A549 (cell line): Measurements from ENCODE around the gene KLK4. TPM values are rescaled to one million over a fixed set of nuclear protein-coding genes. Genes with fewer than 3 reads are reported as not detected.
A peak's percentile ranks its signal among the peaks of the same experiment; 100 is the strongest.

Experiments used
- ATAC-seq, 2 experiments: fragments of 200-7000 bp in 1 of 2; fragments of >200 bp in 1 of 2; cut with Nextera tagmentation in 1 of 2; cut with Tn5 transposase in 1 of 2; 3 replicates each; pipeline versions ENCODE4 v1.8.0 to v1.9.1; 2018 to 2020; ENCODE audit warnings: mild to moderate bottlenecking in 1 of 2, moderate library complexity in 1 of 2
- CTCF ChIA-PET: fragments of 300-600 bp; sonication (Branson Sonifier 250); formaldehyde crosslinking; extraction: SDS; loops from one replicate; lab custom pipeline; 2021; ENCODE audit warnings: antibody characterized with exemption, inconsistent platforms; lab: Yijun Ruan, JAX
- POLR2A ChIA-PET: fragments of 350-600 bp; formaldehyde crosslinking; extraction: SDS; loops from one replicate; lab custom pipeline; 2021; ENCODE audit warnings: antibody characterized with exemption, inconsistent platforms; lab: Yijun Ruan, JAX
- DNase-seq, 2 experiments: peaks; one replicate each; pipeline versions ENCODE4 v3.0.0 to v3.0.0-alpha.2; 2011 to 2016; ENCODE audit warnings: low read depth in 1 of 2, low spot score in 1 of 2
- FAIRE-seq: peaks from 2 replicates; lab custom pipeline; 2011; peaks lifted over from hg19 to GRCh38; lab: Jason Lieb, UNC
- H3K27ac ChIP-seq, 2 experiments: fragments of >200 bp; sonication (Bioruptor Twin); formaldehyde crosslinking; 3 replicates each; pipeline ENCODE4 v1.5.1; 2016 to 2017
- H3K4me1 ChIP-seq: fragments of >200 bp; sonication (Bioruptor Twin); formaldehyde crosslinking; 3 replicates; pipeline ENCODE4 v1.6.1; 2016
- H3K4me2 ChIP-seq: fragments of >200 bp; sonication (Bioruptor Twin); formaldehyde crosslinking; 3 replicates; pipeline ENCODE4 v1.6.1; 2016
- H3K4me3 ChIP-seq: fragments of >200 bp; sonication (Bioruptor Twin); formaldehyde crosslinking; 3 replicates; pipeline ENCODE4 v1.5.1; 2016
- H3K9me3 ChIP-seq: fragments of >200 bp; sonication (Bioruptor Twin); formaldehyde crosslinking; 3 replicates; pipeline ENCODE4 v1.6.1; 2016
- EHMT2 ChIP-seq: fragments of 200-600 bp; sonication (generic); IDR thresholded peaks from 2 replicates; pipeline ENCODE4 v1.6.1; 2016; ENCODE audit warnings: antibody characterized with exemption, low read depth, mild to moderate bottlenecking, moderate library complexity
- ELK1 ChIP-seq: fragments of 150-350 bp; IDR thresholded peaks from 2 replicates; pipeline ENCODE4 v1.6.1; 2014; ENCODE audit warnings: low read depth, mild to moderate bottlenecking, low read length
- EP300 ChIP-seq, 2 experiments: fragments of >200 bp; sonication (Bioruptor Twin); formaldehyde crosslinking; IDR thresholded peaks; 2 replicates in 1 of 2; 3 replicates in 1 of 2; pipeline ENCODE4 v1.6.1; 2016 to 2017
- KDM1A ChIP-seq: fragments of 200-600 bp; sonication (generic); IDR thresholded peaks from 2 replicates; pipeline ENCODE4 v1.6.1; 2016; ENCODE audit warnings: low read depth, mild to moderate bottlenecking
- MAFK ChIP-seq: fragments of 450-650 bp; IDR thresholded peaks from 2 replicates; pipeline ENCODE4 v1.6.1; 2014; ENCODE audit not compliant: partially characterized antibody
- MAZ ChIP-seq: fragments of 150-350 bp; IDR thresholded peaks from 2 replicates; pipeline ENCODE4 v1.6.1; 2014; ENCODE audit warnings: antibody characterized with exemption, low read depth, low read length, borderline replicate concordance
- RAD21 ChIP-seq, 2 experiments: fragments of >200 bp in 1 of 2; sonication (Bioruptor Twin) in 1 of 2; formaldehyde crosslinking in 1 of 2; IDR thresholded peaks in 1 of 2; conservative IDR thresholded peaks in 1 of 2; 2 replicates in 1 of 2; 3 replicates in 1 of 2; pipeline ENCODE4 v1.6.1; 2012 to 2018; ENCODE audit warnings: inconsistent platforms in 1 of 2
- RARB ChIP-seq: fragments of 250-450 bp; sonication (Bioruptor Pico); IDR thresholded peaks from 2 replicates; pipeline ENCODE4 v1.8.0; 2021; ENCODE audit warnings: mild to moderate bottlenecking, moderate library complexity
- RCOR1 ChIP-seq: fragments of 150-350 bp; IDR thresholded peaks from 2 replicates; pipeline ENCODE4 v1.6.1; 2014; ENCODE audit warnings: antibody characterized with exemption, low read length, low read depth
- RFX5 ChIP-seq: fragments of 450-650 bp; IDR thresholded peaks from 2 replicates; pipeline ENCODE4 v1.7.1; 2014; ENCODE audit warnings: antibody characterized with exemption, mild to moderate bottlenecking, moderate library complexity
- RNF2 ChIP-seq: fragments of 200-600 bp; sonication (generic); IDR thresholded peaks from 2 replicates; pipeline ENCODE4 v1.6.1; 2016; ENCODE audit warnings: low read depth, mild to moderate bottlenecking, antibody characterized with exemption, moderate library complexity, borderline replicate concordance
- SMC3 ChIP-seq: fragments of >200 bp; sonication (Bioruptor Twin); formaldehyde crosslinking; IDR thresholded peaks from 3 replicates; pipeline ENCODE4 v1.6.1; 2018; ENCODE audit warnings: inconsistent platforms
- SREBF2 ChIP-seq: fragments of 450-650 bp; IDR thresholded peaks from 2 replicates; pipeline ENCODE4 v1.6.1; 2014; ENCODE audit warnings: mild to moderate bottlenecking, moderate library complexity
- TP53 ChIP-seq: fragments of 250-450 bp; sonication (Bioruptor Pico); IDR thresholded peaks from 2 replicates; pipeline ENCODE4 v1.5.0; 2021; ENCODE audit warnings: mild to moderate bottlenecking, moderate library complexity
- ZSCAN20 ChIP-seq: fragments of 250-450 bp; sonication (Bioruptor Pico); IDR thresholded peaks from 2 replicates; pipeline ENCODE4 v1.8.0; 2022; ENCODE audit warnings: mild to moderate bottlenecking, moderate library complexity
- WGBS: methylation state at CpG from one replicate; pipeline ENCODE4 v1.1.6; 2017; ENCODE audit errors: missing lambda C conversion rate; 5-methylcytosine and 5-hydroxymethylcytosine counted together
- polyA plus RNA-seq, 4 experiments: library from polyadenylated mRNA; depleted of rRNA in 3 of 4; stranded (reverse); fragments of >200 nt; fragmentation: RNase III in 1 of 4; extraction: RNeasy Plus Mini Kit Qiagen cat#74134 plus additional on column Dnase treatment in 1 of 4; gene quantifications; 2 replicates in 3 of 4; 3 replicates in 1 of 4; pipeline ENCODE4 v1.2.3, GENCODE V29; 2011 to 2017
- TF ChIP-seq, protein P1 (sequence below): fragments of 250-450 bp; sonication (Bioruptor Pico); IDR thresholded peaks from 2 replicates; pipeline ENCODE4 v1.5.0; 2020; ENCODE audit warnings: low read depth, mild to moderate bottlenecking, moderate library complexity
- TF ChIP-seq, protein P2 (sequence below): fragments of 450-650 bp; IDR thresholded peaks from 2 replicates; pipeline ENCODE4 v1.6.1; 2014; ENCODE audit warnings: antibody characterized with exemption
- TF ChIP-seq, protein P3 (sequence below): fragments of >200 bp; sonication (Bioruptor Twin); formaldehyde crosslinking; IDR thresholded peaks from 3 replicates; pipeline ENCODE4 v1.5.1; 2016

Gene KLK4
- polyA plus RNA-seq, 2 of the 4 experiments (the other 2 are of a cell fraction) = not detected

DNA sequence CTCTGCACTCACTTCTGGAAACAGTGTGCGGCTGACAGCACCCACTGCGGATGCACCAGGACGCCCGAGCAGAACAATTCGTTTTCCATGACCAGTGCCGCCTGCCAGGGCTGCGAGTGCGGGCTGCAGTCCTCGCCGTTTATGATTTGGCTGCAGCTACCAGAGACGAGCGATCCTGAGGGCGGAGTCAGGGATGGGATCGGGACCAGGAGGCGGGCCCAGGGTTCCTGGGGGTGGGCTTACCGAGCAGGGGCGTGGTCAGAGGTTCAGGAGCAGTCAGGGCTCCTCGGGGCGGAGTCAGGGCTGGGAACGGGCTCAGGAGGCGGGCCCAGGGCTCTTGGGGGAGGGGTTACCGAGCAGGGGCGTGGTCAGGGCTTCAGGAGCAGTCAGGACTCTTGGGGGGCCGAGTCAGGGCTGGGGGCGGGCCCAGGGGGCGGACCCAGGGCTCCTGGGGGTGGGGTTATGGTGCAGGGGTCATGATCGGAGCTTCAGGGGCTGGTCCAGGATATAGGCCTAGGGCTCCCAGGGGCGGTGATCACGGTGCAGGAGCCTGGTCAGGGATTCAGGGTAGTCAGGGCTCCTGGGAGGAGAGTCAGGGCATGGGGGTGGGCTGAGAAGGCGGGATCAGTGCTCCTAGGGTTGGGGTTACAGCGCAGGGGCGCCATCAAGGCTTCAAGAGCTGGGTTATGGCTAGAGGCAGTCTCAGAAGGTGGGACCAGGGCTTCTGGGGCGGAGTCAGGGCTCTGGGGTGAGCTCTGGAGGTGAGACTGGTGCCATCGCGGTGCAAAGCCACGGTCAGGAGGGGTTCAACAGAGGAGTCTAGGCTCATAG lies 1.7 kb downstream of the KLK4 start (continued):
- TF ChIP-seq EP300 (IDR thresholded peaks at IDR 0.05) = no peak
- no peak for TF ChIP-seq ELK1

DNA sequence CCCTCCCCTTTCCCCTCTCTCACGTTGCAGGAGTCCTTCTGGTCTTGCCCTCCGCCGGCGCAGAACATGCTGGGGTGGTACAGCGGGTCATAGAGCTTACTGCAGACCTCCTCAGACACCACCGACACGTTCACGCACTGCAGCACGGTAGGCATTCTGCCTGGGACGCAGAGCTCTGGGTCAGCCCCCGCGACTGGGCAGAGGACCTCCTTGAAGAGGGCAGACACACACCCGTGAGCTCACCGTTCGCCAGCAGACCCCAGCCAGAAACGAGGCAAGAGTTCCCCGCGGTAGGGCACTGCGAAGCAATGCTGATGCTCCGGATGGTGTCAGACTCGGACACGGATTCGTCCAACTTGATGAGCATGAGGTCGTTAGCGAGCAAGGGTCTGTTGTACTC lies 2.9 kb downstream of the KLK4 start:
- ChIA-PET POLR2A (no interaction called here), CTCF (interaction anchor here (0.5 to 5.9 kb wide), 7 partner anchors 9 to 372 kb away, joined by 3 to 56 read pairs (median 3); no protein-coding TSS in a partner anchor)
- Histone ChIP-seq H3K9me3 (no peaks in the 10 kb centered on the region), H3K4me1 (peaks cover 10% of the 10 kb centered on the region; the same call in 1 of the 3 replicates), H3K27ac (no peak overlapping the region), H3K4me3 (no peak overlapping the region), H3K4me2 (no peak overlapping the region)
- FAIRE-seq = no peak
- WGBS = 80% methylated on average over 25 of the region's 25 CpGs
- no peak for DNase-seq
- TF ChIP-seq MAZ (no peak), MAFK (no peak), RARB (no peak), ZSCAN20 (no peak), SREBF2 (no peak), RAD21 (conservative IDR thresholded peaks at IDR 0.05 in 1 of 2, IDR thresholded peaks at IDR 0.05 in 1 of 2) (no peak), RCOR1 (no peak), KDM1A (no peak), TP53 (no peak), RNF2 (no peak), RFX5 (no peak)
- TF ChIP-seq, protein P1, sequence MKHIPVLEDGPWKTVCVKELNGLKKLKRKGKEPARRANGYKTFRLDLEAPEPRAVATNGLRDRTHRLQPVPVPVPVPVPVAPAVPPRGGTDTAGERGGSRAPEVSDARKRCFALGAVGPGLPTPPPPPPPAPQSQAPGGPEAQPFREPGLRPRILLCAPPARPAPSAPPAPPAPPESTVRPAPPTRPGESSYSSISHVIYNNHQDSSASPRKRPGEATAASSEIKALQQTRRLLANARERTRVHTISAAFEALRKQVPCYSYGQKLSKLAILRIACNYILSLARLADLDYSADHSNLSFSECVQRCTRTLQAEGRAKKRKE (CRISPR knock-in tag) = no peak
- TF ChIP-seq, protein P2, sequence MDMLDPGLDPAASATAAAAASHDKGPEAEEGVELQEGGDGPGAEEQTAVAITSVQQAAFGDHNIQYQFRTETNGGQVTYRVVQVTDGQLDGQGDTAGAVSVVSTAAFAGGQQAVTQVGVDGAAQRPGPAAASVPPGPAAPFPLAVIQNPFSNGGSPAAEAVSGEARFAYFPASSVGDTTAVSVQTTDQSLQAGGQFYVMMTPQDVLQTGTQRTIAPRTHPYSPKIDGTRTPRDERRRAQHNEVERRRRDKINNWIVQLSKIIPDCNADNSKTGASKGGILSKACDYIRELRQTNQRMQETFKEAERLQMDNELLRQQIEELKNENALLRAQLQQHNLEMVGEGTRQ = no peak
- no peak for ATAC-seq

GRCh38 chr19:50906217-50906616 lies 5.0 kb downstream of the KLK4 start:
- Histone ChIP-seq H3K27ac (no peak overlapping the region), H3K9me3 (no peaks in the 10 kb centered on the region), H3K4me1 (no peaks in the 10 kb centered on the region), H3K4me2 (no peak overlapping the region), H3K4me3 (no peak overlapping the region)
- WGBS = 3% methylated on average over 5 of the region's 5 CpGs
- POLR2A ChIA-PET = no interaction called here
- 0 out of 6 replicates have a peak, but pooled peaks of 1 of the 2 experiments have one; percentile 26 for ATAC-seq
- CTCF ChIA-PET = interaction anchor here (0.6 to 2.2 kb wide), 14 partner anchors 9 to 341 kb away, joined by 3 to 21 read pairs (median 4); partner anchors contain the start of gene KLK3
- peak; percentile 39 to 56 for DNase-seq
- TF ChIP-seq, protein P3, sequence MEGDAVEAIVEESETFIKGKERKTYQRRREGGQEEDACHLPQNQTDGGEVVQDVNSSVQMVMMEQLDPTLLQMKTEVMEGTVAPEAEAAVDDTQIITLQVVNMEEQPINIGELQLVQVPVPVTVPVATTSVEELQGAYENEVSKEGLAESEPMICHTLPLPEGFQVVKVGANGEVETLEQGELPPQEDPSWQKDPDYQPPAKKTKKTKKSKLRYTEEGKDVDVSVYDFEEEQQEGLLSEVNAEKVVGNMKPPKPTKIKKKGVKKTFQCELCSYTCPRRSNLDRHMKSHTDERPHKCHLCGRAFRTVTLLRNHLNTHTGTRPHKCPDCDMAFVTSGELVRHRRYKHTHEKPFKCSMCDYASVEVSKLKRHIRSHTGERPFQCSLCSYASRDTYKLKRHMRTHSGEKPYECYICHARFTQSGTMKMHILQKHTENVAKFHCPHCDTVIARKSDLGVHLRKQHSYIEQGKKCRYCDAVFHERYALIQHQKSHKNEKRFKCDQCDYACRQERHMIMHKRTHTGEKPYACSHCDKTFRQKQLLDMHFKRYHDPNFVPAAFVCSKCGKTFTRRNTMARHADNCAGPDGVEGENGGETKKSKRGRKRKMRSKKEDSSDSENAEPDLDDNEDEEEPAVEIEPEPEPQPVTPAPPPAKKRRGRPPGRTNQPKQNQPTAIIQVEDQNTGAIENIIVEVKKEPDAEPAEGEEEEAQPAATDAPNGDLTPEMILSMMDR = peak; percentile 45
- TF ChIP-seq EHMT2 (no peak), SMC3 (peak; percentile 23; the same call in 2 of the 3 replicates), RAD21 (conservative IDR thresholded peaks at IDR 0.05 in 1 of 2, IDR thresholded peaks at IDR 0.05 in 1 of 2) (peak; percentile 16 to 49; a peak in 2 of 5 replicates)
- no peak for FAIRE-seq
